Measurements from ENCODE around the gene WFDC1. TPM values are rescaled to one million over a fixed set of nuclear protein-coding genes. Genes with fewer than 3 reads are reported as not detected.
"Not testable (repeated sequence)": the region's sequence is repeated elsewhere in the genome, so short reads cannot be mapped to it uniquely, and the experiment has no call there.

The WFDC1 gene
- total and polyA plus RNA-seq, 2 donors: 0.52 to 7.4 TPM

GRCh38 chr16:84339311-84339710, 44.6 kb downstream of the WFDC1 start:
- no peaks in the 10 kb centered on the region for H3K4me1 ChIP-seq (ENCODE audit: control insufficient read depth in 2 of 2, insufficient read depth in 2 of 2, low read length in 2 of 2)
- no peak for DNase-seq (ENCODE audit: low read depth in 6 of 9, low spot score in 9 of 9)
- H3K4me3 ChIP-seq (ENCODE audit: low read length in 2 of 2): no peak overlapping the region
- peaks cover 0 to 2% of the 10 kb centered on the region in 2 donors for H3K27me3 ChIP-seq (ENCODE audit: control insufficient read depth in 2 of 2, insufficient read depth in 1 of 2, low read length in 1 of 2)
- H3K9me3 ChIP-seq (ENCODE audit: control insufficient read depth in 2 of 2, insufficient read depth in 1 of 2, low read length in 1 of 2): no peaks in the 10 kb centered on the region
- no peaks in the 10 kb centered on the region for H3K36me3 ChIP-seq (ENCODE audit: control insufficient read depth in 2 of 2, insufficient read depth in 2 of 2, low read length in 1 of 2)
- WGBS: 73% methylated on average over 5 of the region's 5 CpGs
- H3K27ac ChIP-seq (ENCODE audit: low read depth in 1 of 2, low read length in 1 of 2): no peak overlapping the region

GRCh38 chr16:84339766-84340165, 45.1 kb downstream of the WFDC1 start:
- 86% methylated on average over 9 of the region's 9 CpGs for whole genome bisulfite sequencing

DNA sequence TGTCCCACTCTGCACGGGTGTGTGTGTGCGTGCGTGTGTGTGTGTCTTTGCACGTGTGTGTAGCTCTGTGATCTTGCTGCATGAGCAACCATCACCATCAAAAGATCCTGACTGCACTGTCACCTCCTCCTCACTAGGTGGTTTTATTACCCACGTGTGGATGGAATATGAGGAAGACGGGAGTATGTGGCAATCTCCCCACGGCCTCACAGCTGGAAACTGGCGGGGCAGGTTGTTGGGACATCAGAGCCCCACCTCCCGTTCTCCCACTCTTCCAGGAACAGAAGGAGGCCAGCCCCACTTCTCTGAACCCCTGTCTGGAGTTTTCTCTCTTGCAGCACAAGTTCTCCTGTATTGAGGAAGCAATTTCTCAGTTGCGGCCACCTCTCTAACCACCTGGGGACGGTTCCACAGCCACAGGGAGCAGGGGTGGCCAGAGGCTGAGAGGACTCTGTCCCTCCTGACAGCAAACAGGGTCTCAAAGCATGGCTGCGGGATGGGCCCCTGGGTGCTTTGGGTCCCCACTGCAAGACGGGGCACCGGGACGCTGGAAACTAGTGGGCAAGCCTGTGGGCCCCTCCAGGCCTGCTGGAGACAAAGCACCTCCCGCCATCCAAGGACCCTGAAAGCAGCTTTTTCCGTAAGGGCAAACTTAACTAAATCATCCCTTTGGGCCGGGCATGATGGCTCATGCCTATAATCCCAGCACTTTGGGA, 45.8 kb downstream of the WFDC1 start:
- Histone ChIP-seq H3K4me1 (ENCODE audit: control insufficient read depth in 2 of 2, insufficient read depth in 2 of 2, low read length in 2 of 2) (no peaks in the 10 kb centered on the region), H3K9me3 (ENCODE audit: control insufficient read depth in 2 of 2, insufficient read depth in 1 of 2, low read length in 1 of 2) (no peaks in the 10 kb centered on the region), H3K27me3 (ENCODE audit: control insufficient read depth in 2 of 2, insufficient read depth in 1 of 2, low read length in 1 of 2) (peaks cover 0 to 2% of the 10 kb centered on the region in 2 donors), H3K36me3 (ENCODE audit: control insufficient read depth in 2 of 2, insufficient read depth in 2 of 2, low read length in 1 of 2) (no peaks in the 10 kb centered on the region), H3K4me3 (ENCODE audit: low read length in 2 of 2) (no peak overlapping the region), H3K27ac (ENCODE audit: low read depth in 1 of 2, low read length in 1 of 2) (no peak overlapping the region)
- WGBS: 87% methylated on average over 18 of the region's 18 CpGs
- no peak for DNase-seq (ENCODE audit: low read depth in 6 of 9, low spot score in 9 of 9)

More at GRCh38 chr16:84339766-84340165, 45.1 kb downstream of the WFDC1 start:
- Histone ChIP-seq H3K4me3 (ENCODE audit: low read length in 2 of 2) (no peak overlapping the region), H3K27ac (ENCODE audit: low read depth in 1 of 2, low read length in 1 of 2) (no peak overlapping the region), H3K9me3 (ENCODE audit: control insufficient read depth in 2 of 2, insufficient read depth in 1 of 2, low read length in 1 of 2) (no peaks in the 10 kb centered on the region), H3K27me3 (ENCODE audit: control insufficient read depth in 2 of 2, insufficient read depth in 1 of 2, low read length in 1 of 2) (peaks cover 0 to 2% of the 10 kb centered on the region in 2 donors), H3K4me1 (ENCODE audit: control insufficient read depth in 2 of 2, insufficient read depth in 2 of 2, low read length in 2 of 2) (no peaks in the 10 kb centered on the region), H3K36me3 (ENCODE audit: control insufficient read depth in 2 of 2, insufficient read depth in 2 of 2, low read length in 1 of 2) (no peaks in the 10 kb centered on the region)
- no peak for DNase-seq (ENCODE audit: low read depth in 6 of 9, low spot score in 9 of 9)

DNA sequence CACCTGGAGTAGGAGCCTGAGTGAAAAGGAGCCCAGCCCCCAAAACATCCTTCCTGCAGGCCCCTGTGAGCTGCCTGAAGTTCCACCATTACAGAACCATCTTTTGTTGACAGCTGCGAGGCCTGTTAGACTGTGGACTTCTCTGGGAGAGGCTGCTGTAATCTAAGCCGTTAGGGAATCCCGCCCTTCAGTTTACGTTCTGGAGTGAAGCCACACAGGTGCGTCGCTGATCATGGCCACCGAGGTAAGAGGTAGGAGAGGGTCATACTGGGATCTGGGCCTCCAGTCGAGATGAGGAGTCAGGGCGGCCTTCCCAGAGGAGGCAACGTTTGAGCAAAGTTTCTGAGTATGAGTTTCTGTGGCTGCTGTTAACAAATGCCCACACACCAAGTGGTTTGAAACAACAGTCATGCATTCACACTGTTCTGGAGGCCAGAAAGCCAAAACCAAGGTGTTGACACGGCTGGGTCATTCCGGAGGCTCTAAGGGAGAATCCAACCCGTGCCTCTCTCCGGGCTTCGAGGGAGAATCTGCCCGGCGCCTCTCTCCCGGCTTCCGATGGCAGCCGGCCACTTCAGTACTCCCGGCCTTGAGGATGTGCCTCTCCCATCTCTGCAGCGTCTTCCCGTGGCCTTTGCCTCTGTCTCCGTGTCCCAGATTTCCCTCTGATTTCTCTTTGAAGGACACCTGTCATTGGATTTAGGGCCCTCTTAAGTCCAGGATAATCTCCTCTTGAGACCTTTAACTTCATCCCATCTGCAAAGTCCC, 47.0 kb downstream of the WFDC1 start:
- peaks cover 0 to 2% of the 10 kb centered on the region in 2 donors for H3K27me3 ChIP-seq (ENCODE audit: control insufficient read depth in 2 of 2, insufficient read depth in 1 of 2, low read length in 1 of 2)
- WGBS: 92% methylated on average over 24 of the region's 24 CpGs
- no peaks in the 10 kb centered on the region for H3K4me1 ChIP-seq (ENCODE audit: control insufficient read depth in 2 of 2, insufficient read depth in 2 of 2, low read length in 2 of 2)
- H3K9me3 ChIP-seq (ENCODE audit: control insufficient read depth in 2 of 2, insufficient read depth in 1 of 2, low read length in 1 of 2): no peaks in the 10 kb centered on the region
- DNase-seq (ENCODE audit: low read depth in 6 of 9, low spot score in 9 of 9): no peak
- no peak overlapping the region for H3K4me3 ChIP-seq (ENCODE audit: low read length in 2 of 2)
- no peaks in the 10 kb centered on the region for H3K36me3 ChIP-seq (ENCODE audit: control insufficient read depth in 2 of 2, insufficient read depth in 2 of 2, low read length in 1 of 2)
- no peak overlapping the region for H3K27ac ChIP-seq (ENCODE audit: low read depth in 1 of 2, low read length in 1 of 2)

GRCh38 chr16:84343800-84344199, 49.1 kb downstream of the WFDC1 start:
- not testable (repeated sequence) for DNase-seq (ENCODE audit: low read depth in 6 of 9, low spot score in 9 of 9); H3K9me3 ChIP-seq (ENCODE audit: control insufficient read depth in 2 of 2, insufficient read depth in 1 of 2, low read length in 1 of 2); H3K27me3 ChIP-seq (ENCODE audit: control insufficient read depth in 2 of 2, insufficient read depth in 1 of 2, low read length in 1 of 2); H3K27ac ChIP-seq (ENCODE audit: low read depth in 1 of 2, low read length in 1 of 2); H3K36me3 ChIP-seq (ENCODE audit: control insufficient read depth in 2 of 2, insufficient read depth in 2 of 2, low read length in 1 of 2); H3K4me3 ChIP-seq (ENCODE audit: low read length in 2 of 2); H3K4me1 ChIP-seq (ENCODE audit: control insufficient read depth in 2 of 2, insufficient read depth in 2 of 2, low read length in 2 of 2)
- 96% methylated on average over 10 of the region's 10 CpGs for WGBS

DNA sequence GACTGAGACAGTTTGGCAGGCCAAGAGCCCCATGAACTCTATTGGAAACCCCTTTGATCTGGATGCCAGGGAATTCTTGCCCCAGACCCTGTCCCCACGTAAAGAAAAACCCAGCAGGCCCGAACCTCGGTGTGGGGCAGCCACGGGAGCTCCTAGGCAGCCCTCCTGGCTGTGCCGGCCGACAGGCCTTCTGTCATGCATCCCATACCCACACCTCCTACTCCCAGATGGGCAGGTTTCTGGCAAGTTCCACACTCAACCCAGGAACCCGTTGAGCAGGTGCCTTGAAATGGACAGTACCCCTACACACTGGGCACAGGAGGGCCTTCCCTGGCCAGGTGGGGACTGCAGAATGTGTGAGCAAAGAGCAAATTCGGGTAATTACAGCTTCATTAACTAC, 50.1 kb downstream of the WFDC1 start:
- Histone ChIP-seq H3K9me3 (ENCODE audit: control insufficient read depth in 2 of 2, insufficient read depth in 1 of 2, low read length in 1 of 2) (no peaks in the 10 kb centered on the region), H3K4me1 (ENCODE audit: control insufficient read depth in 2 of 2, insufficient read depth in 2 of 2, low read length in 2 of 2) (no peaks in the 10 kb centered on the region), H3K27ac (ENCODE audit: low read depth in 1 of 2, low read length in 1 of 2) (no peak overlapping the region), H3K27me3 (ENCODE audit: control insufficient read depth in 2 of 2, insufficient read depth in 1 of 2, low read length in 1 of 2) (no peaks in the 10 kb centered on the region), H3K36me3 (ENCODE audit: control insufficient read depth in 2 of 2, insufficient read depth in 2 of 2, low read length in 1 of 2) (no peaks in the 10 kb centered on the region), H3K4me3 (ENCODE audit: low read length in 2 of 2) (no peak overlapping the region)
- no peak for DNase-seq (ENCODE audit: low read depth in 6 of 9, low spot score in 9 of 9)
- 94% methylated on average over 8 of the region's 8 CpGs for WGBS

GRCh38 chr16:84347161-84347560, 52.5 kb downstream of the WFDC1 start:
- no peaks in the 10 kb centered on the region for H3K9me3 ChIP-seq (ENCODE audit: control insufficient read depth in 2 of 2, insufficient read depth in 1 of 2, low read length in 1 of 2)
- no peaks in the 10 kb centered on the region for H3K36me3 ChIP-seq (ENCODE audit: control insufficient read depth in 2 of 2, insufficient read depth in 2 of 2, low read length in 1 of 2)
- no peak for DNase-seq (ENCODE audit: low read depth in 6 of 9, low spot score in 9 of 9)
- H3K4me1 ChIP-seq (ENCODE audit: control insufficient read depth in 2 of 2, insufficient read depth in 2 of 2, low read length in 2 of 2): no peaks in the 10 kb centered on the region
- 94% methylated on average over 9 of the region's 9 CpGs for WGBS
- H3K27me3 ChIP-seq (ENCODE audit: control insufficient read depth in 2 of 2, insufficient read depth in 1 of 2, low read length in 1 of 2): no peaks in the 10 kb centered on the region
- no peak overlapping the region for H3K27ac ChIP-seq (ENCODE audit: low read depth in 1 of 2, low read length in 1 of 2)
- no peak overlapping the region for H3K4me3 ChIP-seq (ENCODE audit: low read length in 2 of 2)

DNA sequence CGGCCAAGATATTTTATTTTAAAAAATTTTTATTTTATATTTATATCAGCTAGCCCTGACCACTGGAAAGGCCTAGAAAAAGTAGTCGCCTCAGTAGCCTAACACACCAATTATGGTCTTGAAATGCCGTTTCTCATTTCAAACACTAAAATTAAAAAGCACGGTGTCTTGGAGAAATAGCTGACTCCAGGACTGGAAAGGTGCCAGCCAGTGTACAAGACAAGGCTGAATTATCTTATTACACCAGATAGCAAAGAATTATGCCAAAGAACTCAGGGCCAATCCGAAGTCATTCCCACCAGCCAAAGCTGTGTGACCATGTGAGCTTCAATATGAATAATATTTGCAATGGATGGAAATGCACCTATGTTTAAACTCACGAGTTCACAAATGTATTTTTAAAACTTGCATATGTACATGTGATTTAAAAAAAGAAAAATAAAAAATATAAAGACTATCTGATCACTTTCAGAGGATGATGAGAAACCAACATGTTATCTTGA, 53.8 kb downstream of the WFDC1 start:
- H3K36me3 ChIP-seq (ENCODE audit: control insufficient read depth in 2 of 2, insufficient read depth in 2 of 2, low read length in 1 of 2): no peaks in the 10 kb centered on the region
- 90% methylated on average over 6 of the region's 6 CpGs for WGBS
- no peaks in the 10 kb centered on the region for H3K9me3 ChIP-seq (ENCODE audit: control insufficient read depth in 2 of 2, insufficient read depth in 1 of 2, low read length in 1 of 2)
- H3K4me3 ChIP-seq (ENCODE audit: low read length in 2 of 2): no peak overlapping the region
- H3K27me3 ChIP-seq (ENCODE audit: control insufficient read depth in 2 of 2, insufficient read depth in 1 of 2, low read length in 1 of 2): no peaks in the 10 kb centered on the region
- no peaks in the 10 kb centered on the region for H3K4me1 ChIP-seq (ENCODE audit: control insufficient read depth in 2 of 2, insufficient read depth in 2 of 2, low read length in 2 of 2)
- no peak overlapping the region for H3K27ac ChIP-seq (ENCODE audit: low read depth in 1 of 2, low read length in 1 of 2)
- DNase-seq (ENCODE audit: low read depth in 6 of 9, low spot score in 9 of 9): no peak
